Endothelial cell of hepatic sinusoid (primary cell): Measurements from ENCODE around the gene IL16.

Experiments
- in situ Hi-C: cut with HindIII; loops from 2 replicates; pipeline ENCODE4 v1.10.0; 2017; ENCODE audit warnings: low sequenced_read_pairs

Gene IL16

GRCh38 chr15:81288040-81288439 lies 91.4 kb downstream of the IL16 start:
- in situ Hi-C loops, result no loop called here

GRCh38 chr15:81288616-81289015 lies 91.9 kb downstream of the IL16 start:
- in situ Hi-C loops, result no loop called here

GRCh38 chr15:81289910-81290309 lies 93.2 kb downstream of the IL16 start:
- in situ Hi-C loops, result loop anchor here (5.0 kb wide), 2 partner anchors 78 to 107 kb away; no protein-coding TSS in a partner anchor

- in situ Hi-C loops, result loop anchor here (5.0 kb wide), 2 partner anchors 80 to 105 kb away; no protein-coding TSS in a partner anchor
These were observed 95.3 kb downstream of the IL16 start for GRCh38 chr15:81291916-81292522.

- in situ Hi-C loops, result loop anchor here (5.0 kb wide), 2 partner anchors 80 to 105 kb away; no protein-coding TSS in a partner anchor
These were observed 95.9 kb downstream of the IL16 start for GRCh38 chr15:81292523-81293001.

GRCh38 chr15:81293728-81294515 lies 97.2 kb downstream of the IL16 start:
- in situ Hi-C loops, result loop anchor here (5.0 kb wide), 2 partner anchors 82 to 103 kb away; no protein-coding TSS in a partner anchor

- in situ Hi-C loops, result loop anchor here (5.0 kb wide), 2 partner anchors 82 to 103 kb away; no protein-coding TSS in a partner anchor
These were observed 97.8 kb downstream of the IL16 start for GRCh38 chr15:81294516-81294880.

GRCh38 chr15:81295486-81296121 lies 98.9 kb downstream of the IL16 start:
- in situ Hi-C loops, result loop anchor here (5.0 kb wide), 1 partner anchor 42 kb away; no protein-coding TSS in a partner anchor

- in situ Hi-C loops, result loop anchor here (5.0 kb wide), 1 partner anchor 41 kb away; no protein-coding TSS in a partner anchor
These were observed 99.5 kb downstream of the IL16 start for GRCh38 chr15:81296186-81296585.

- in situ Hi-C loops, result loop anchor here (5.0 kb wide), 1 partner anchor 41 kb away; no protein-coding TSS in a partner anchor
These were observed 100.0 kb downstream of the IL16 start for GRCh38 chr15:81296673-81297072.

- in situ Hi-C loops, result loop anchor here (5.0 kb wide), 1 partner anchor 40 kb away; no protein-coding TSS in a partner anchor
These were observed 100.5 kb downstream of the IL16 start for GRCh38 chr15:81297147-81297572.

GRCh38 chr15:81297603-81298575 lies 101.2 kb downstream of the IL16 start:
- in situ Hi-C loops, result loop anchor here (5.0 kb wide), 1 partner anchor 39 kb away; no protein-coding TSS in a partner anchor

GRCh38 chr15:81298611-81299010 lies 101.9 kb downstream of the IL16 start:
- in situ Hi-C loops, result loop anchor here (5.0 kb wide), 1 partner anchor 39 kb away; no protein-coding TSS in a partner anchor

GRCh38 chr15:81299156-81299555 lies 102.5 kb downstream of the IL16 start:
- in situ Hi-C loops, result loop anchor here (5.0 kb wide), 1 partner anchor 38 kb away; no protein-coding TSS in a partner anchor

GRCh38 chr15:81299630-81300273 lies 103.1 kb downstream of the IL16 start:
- in situ Hi-C loops, result loop anchor here (5.0 kb wide), 1 partner anchor 38 kb away; no protein-coding TSS in a partner anchor

GRCh38 chr15:81301385-81301784 lies 104.7 kb downstream of the IL16 start:
- in situ Hi-C loops, result no loop called here

- in situ Hi-C loops, result no loop called here
These were observed 105.2 kb downstream of the IL16 start for GRCh38 chr15:81301815-81302399.

GRCh38 chr15:81302701-81303109 lies 106.0 kb downstream of the IL16 start:
- in situ Hi-C loops, result no loop called here
